Activated naive CD4-positive, alpha-beta T cell treated with anti-CD3 and anti-CD28 coated beads, Interleukin-2, amount 50 U/mL, for 24 hours (primary cell): ENCODE data around the gene ACAP3.

Experiments used
- H3K27ac Mint-ChIP-seq: one replicate; pipeline ENCODE4 v1.8.0; 2021; ENCODE audit warnings: mild to moderate bottlenecking, mixed read lengths
- H3K27me3 Mint-ChIP-seq: one replicate; pipeline ENCODE4 v1.8.0; 2021; ENCODE audit warnings: mixed read lengths
- H3K36me3 Mint-ChIP-seq: one replicate; pipeline ENCODE4 v1.8.0; 2021; ENCODE audit warnings: mixed read lengths
- H3K4me1 Mint-ChIP-seq: one replicate; pipeline ENCODE4 v1.8.0; 2021; ENCODE audit warnings: mixed read lengths
- H3K4me3 Mint-ChIP-seq: one replicate; pipeline ENCODE4 v1.8.0; 2021; ENCODE audit warnings: mild to moderate bottlenecking, mixed read lengths
- H3K9me3 Mint-ChIP-seq: one replicate; pipeline ENCODE4 v1.8.0; 2021; ENCODE audit warnings: mixed read lengths

Gene ACAP3

GRCh38 chr1:1264026-1264425, 43.7 kb downstream of the ACAP3 start:
- no peak overlapping the region for H3K4me3 Mint-ChIP-seq
- H3K36me3 Mint-ChIP-seq, result peaks cover 5% of the 10 kb centered on the region
- H3K4me1 Mint-ChIP-seq, result peaks cover 19% of the 10 kb centered on the region
- no peaks in the 10 kb centered on the region for H3K9me3 Mint-ChIP-seq
- no peaks in the 10 kb centered on the region for H3K27me3 Mint-ChIP-seq
- no peak overlapping the region for H3K27ac Mint-ChIP-seq

GRCh38 chr1:1262758-1263157, 45.0 kb downstream of the ACAP3 start:
- H3K27ac Mint-ChIP-seq, result no peak overlapping the region
- H3K4me1 Mint-ChIP-seq, result peaks cover 17% of the 10 kb centered on the region
- no peaks in the 10 kb centered on the region for H3K9me3 Mint-ChIP-seq
- H3K36me3 Mint-ChIP-seq, result peaks cover 5% of the 10 kb centered on the region
- no peaks in the 10 kb centered on the region for H3K27me3 Mint-ChIP-seq
- H3K4me3 Mint-ChIP-seq, result no peak overlapping the region

GRCh38 chr1:1262071-1262470, 45.7 kb downstream of the ACAP3 start:
- H3K4me1 Mint-ChIP-seq, result peaks cover 16% of the 10 kb centered on the region
- H3K27me3 Mint-ChIP-seq, result no peaks in the 10 kb centered on the region
- H3K27ac Mint-ChIP-seq, result no peak overlapping the region
- H3K4me3 Mint-ChIP-seq, result no peak overlapping the region
- peaks cover 5% of the 10 kb centered on the region for H3K36me3 Mint-ChIP-seq
- no peaks in the 10 kb centered on the region for H3K9me3 Mint-ChIP-seq

- Mint-ChIP-seq H3K9me3 (no peaks in the 10 kb centered on the region), H3K27ac (no peak overlapping the region), H3K27me3 (no peaks in the 10 kb centered on the region), H3K4me1 (peaks cover 15% of the 10 kb centered on the region), H3K36me3 (peaks cover 6% of the 10 kb centered on the region), H3K4me3 (peak overlapping the region; percentile 30)
Measured at GRCh38 chr1:1260843-1261560, 46.7 kb downstream of the ACAP3 start.

- no peaks in the 10 kb centered on the region for H3K27me3 Mint-ChIP-seq
- H3K4me3 Mint-ChIP-seq, result no peak overlapping the region
- H3K9me3 Mint-ChIP-seq, result no peaks in the 10 kb centered on the region
- H3K4me1 Mint-ChIP-seq, result peaks cover 15% of the 10 kb centered on the region
- H3K36me3 Mint-ChIP-seq, result peaks cover 8% of the 10 kb centered on the region
- H3K27ac Mint-ChIP-seq, result peak overlapping the region; percentile 46
Measured at GRCh38 chr1:1259951-1260600, 47.7 kb downstream of the ACAP3 start.

GRCh38 chr1:1259540-1259939, 48.2 kb downstream of the ACAP3 start:
- no peak overlapping the region for H3K4me3 Mint-ChIP-seq
- no peaks in the 10 kb centered on the region for H3K9me3 Mint-ChIP-seq
- peaks cover 15% of the 10 kb centered on the region for H3K4me1 Mint-ChIP-seq
- H3K27ac Mint-ChIP-seq, result no peak overlapping the region
- peaks cover 8% of the 10 kb centered on the region for H3K36me3 Mint-ChIP-seq
- no peaks in the 10 kb centered on the region for H3K27me3 Mint-ChIP-seq

- no peaks in the 10 kb centered on the region for H3K9me3 Mint-ChIP-seq
- peaks cover 15% of the 10 kb centered on the region for H3K4me1 Mint-ChIP-seq
- no peak overlapping the region for H3K27ac Mint-ChIP-seq
- H3K4me3 Mint-ChIP-seq, result no peak overlapping the region
- H3K36me3 Mint-ChIP-seq, result peaks cover 8% of the 10 kb centered on the region
- no peaks in the 10 kb centered on the region for H3K27me3 Mint-ChIP-seq
Measured at GRCh38 chr1:1259119-1259488, 48.6 kb downstream of the ACAP3 start.

- Mint-ChIP-seq H3K4me3 (no peak overlapping the region), H3K27me3 (no peaks in the 10 kb centered on the region), H3K36me3 (peaks cover 8% of the 10 kb centered on the region), H3K9me3 (no peaks in the 10 kb centered on the region), H3K27ac (peak overlapping the region; percentile 52), H3K4me1 (peaks cover 15% of the 10 kb centered on the region)
Measured at GRCh38 chr1:1256956-1257871, 50.5 kb downstream of the ACAP3 start.

GRCh38 chr1:1255611-1256010, 52.1 kb downstream of the ACAP3 start:
- Mint-ChIP-seq H3K27me3 (no peaks in the 10 kb centered on the region), H3K4me3 (no peak overlapping the region), H3K9me3 (no peaks in the 10 kb centered on the region), H3K36me3 (peaks cover 6% of the 10 kb centered on the region), H3K27ac (no peak overlapping the region), H3K4me1 (peaks cover 18% of the 10 kb centered on the region)

GRCh38 chr1:1255078-1255477, 52.7 kb downstream of the ACAP3 start:
- Mint-ChIP-seq H3K36me3 (peaks cover 6% of the 10 kb centered on the region), H3K9me3 (no peaks in the 10 kb centered on the region), H3K27me3 (no peaks in the 10 kb centered on the region), H3K4me3 (no peak overlapping the region), H3K27ac (no peak overlapping the region), H3K4me1 (peaks cover 22% of the 10 kb centered on the region)

GRCh38 chr1:1254667-1254998, 53.1 kb downstream of the ACAP3 start:
- no peaks in the 10 kb centered on the region for H3K27me3 Mint-ChIP-seq
- H3K9me3 Mint-ChIP-seq, result no peaks in the 10 kb centered on the region
- no peak overlapping the region for H3K27ac Mint-ChIP-seq
- H3K4me1 Mint-ChIP-seq, result peaks cover 22% of the 10 kb centered on the region
- H3K36me3 Mint-ChIP-seq, result peaks cover 2% of the 10 kb centered on the region
- no peak overlapping the region for H3K4me3 Mint-ChIP-seq

- Mint-ChIP-seq H3K4me1 (peaks cover 23% of the 10 kb centered on the region), H3K9me3 (no peaks in the 10 kb centered on the region), H3K4me3 (no peak overlapping the region), H3K27ac (no peak overlapping the region), H3K27me3 (no peaks in the 10 kb centered on the region), H3K36me3 (peaks cover 2% of the 10 kb centered on the region)
Measured at GRCh38 chr1:1253972-1254666, 53.6 kb downstream of the ACAP3 start.

GRCh38 chr1:1253314-1253713, 54.4 kb downstream of the ACAP3 start:
- H3K4me3 Mint-ChIP-seq, result no peak overlapping the region
- H3K9me3 Mint-ChIP-seq, result no peaks in the 10 kb centered on the region
- H3K4me1 Mint-ChIP-seq, result peaks cover 23% of the 10 kb centered on the region
- peaks cover 2% of the 10 kb centered on the region for H3K36me3 Mint-ChIP-seq
- no peaks in the 10 kb centered on the region for H3K27me3 Mint-ChIP-seq
- no peak overlapping the region for H3K27ac Mint-ChIP-seq

GRCh38 chr1:1250786-1251284, 56.9 kb downstream of the ACAP3 start:
- Mint-ChIP-seq H3K27ac (peak overlapping the region; percentile 76), H3K9me3 (no peaks in the 10 kb centered on the region), H3K27me3 (no peaks in the 10 kb centered on the region), H3K4me3 (peak overlapping the region; percentile 39), H3K36me3 (no peaks in the 10 kb centered on the region), H3K4me1 (peaks cover 19% of the 10 kb centered on the region)
